BE2C (cell line): Measurements from ENCODE around the gene GPC5.

Source experiments
- DNase-seq: peaks from one replicate; pipeline ENCODE4 v3.0.0-alpha.2; 2020
- H3K27me3 ChIP-seq: fragments of 250-450 bp; sonication (Bioruptor Pico); 2 replicates; pipeline ENCODE4 v1.5.1; 2020; ENCODE audit warnings: mild to moderate bottlenecking
- H3K36me3 ChIP-seq: fragments of 250-450 bp; sonication (Bioruptor Pico); 2 replicates; pipeline ENCODE4 v1.5.1; 2020; ENCODE audit warnings: mild to moderate bottlenecking
- H3K4me1 ChIP-seq: fragments of 250-450 bp; sonication (Bioruptor Pico); 2 replicates; pipeline ENCODE4 v1.5.1; 2020
- H3K4me3 ChIP-seq: 2 replicates; pipeline ENCODE4 v1.5.1; 2011; ENCODE audit warnings: low read depth, low read length
- H3K9me3 ChIP-seq: fragments of 250-450 bp; sonication (Bioruptor Pico); 2 replicates; pipeline ENCODE4 v1.5.1; 2020
- TF ChIP-seq, protein P1 (sequence below): IDR thresholded peaks from 2 replicates; pipeline ENCODE4 v1.5.1; 2012; ENCODE audit warnings: mild to moderate bottlenecking, low read depth, low read length

GPC5 gene

DNA sequence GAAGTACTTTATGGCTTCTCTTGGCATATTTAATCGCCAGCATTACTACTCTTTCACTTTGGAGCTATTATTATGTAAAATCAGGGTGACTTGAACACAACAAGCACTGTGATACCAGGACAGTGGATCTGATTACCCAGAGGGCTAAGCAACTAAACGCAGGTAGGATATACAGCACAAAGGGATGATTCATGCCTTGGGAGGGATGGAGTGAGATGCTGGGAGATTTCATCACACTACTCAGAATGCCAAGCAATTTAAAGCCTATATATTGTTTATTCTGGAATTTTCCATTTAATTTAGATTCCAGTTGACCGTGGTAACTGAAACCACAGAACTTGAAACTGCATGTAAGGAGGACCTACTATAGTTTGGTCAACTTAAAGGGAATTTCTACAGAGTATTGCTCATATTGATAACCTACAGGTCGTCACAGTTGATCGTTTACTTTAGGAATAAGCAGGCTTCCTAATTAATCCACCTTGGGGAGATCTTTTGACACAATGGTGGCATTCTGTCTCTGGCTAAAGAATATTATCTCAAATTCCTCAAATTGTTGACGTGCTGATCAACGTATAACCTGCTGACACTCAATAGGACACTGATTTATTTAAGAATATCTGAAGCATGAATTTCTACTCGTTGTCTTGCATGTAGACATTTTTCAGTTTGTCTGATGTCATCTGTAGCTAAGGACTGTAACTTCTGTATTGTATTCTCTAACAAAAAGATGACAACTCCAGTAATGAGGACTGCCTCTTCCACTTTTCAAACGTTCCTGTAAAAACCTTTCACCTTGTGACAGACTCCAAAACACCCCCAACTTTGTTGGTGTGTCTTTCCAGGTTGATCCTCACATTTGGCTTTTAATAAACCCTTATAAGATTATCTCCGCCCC is 254.2 kb downstream of the GPC5 start:
- no peak for DNase-seq
- Histone ChIP-seq H3K36me3 (no peaks in the 10 kb centered on the region), H3K4me3 (no peak overlapping the region), H3K27me3 (no peaks in the 10 kb centered on the region), H3K9me3 (no peaks in the 10 kb centered on the region), H3K4me1 (0 out of 2 replicates have a peak, but pooled peaks cover under 1% of the 10 kb centered on the region)
- TF ChIP-seq, protein P1, sequence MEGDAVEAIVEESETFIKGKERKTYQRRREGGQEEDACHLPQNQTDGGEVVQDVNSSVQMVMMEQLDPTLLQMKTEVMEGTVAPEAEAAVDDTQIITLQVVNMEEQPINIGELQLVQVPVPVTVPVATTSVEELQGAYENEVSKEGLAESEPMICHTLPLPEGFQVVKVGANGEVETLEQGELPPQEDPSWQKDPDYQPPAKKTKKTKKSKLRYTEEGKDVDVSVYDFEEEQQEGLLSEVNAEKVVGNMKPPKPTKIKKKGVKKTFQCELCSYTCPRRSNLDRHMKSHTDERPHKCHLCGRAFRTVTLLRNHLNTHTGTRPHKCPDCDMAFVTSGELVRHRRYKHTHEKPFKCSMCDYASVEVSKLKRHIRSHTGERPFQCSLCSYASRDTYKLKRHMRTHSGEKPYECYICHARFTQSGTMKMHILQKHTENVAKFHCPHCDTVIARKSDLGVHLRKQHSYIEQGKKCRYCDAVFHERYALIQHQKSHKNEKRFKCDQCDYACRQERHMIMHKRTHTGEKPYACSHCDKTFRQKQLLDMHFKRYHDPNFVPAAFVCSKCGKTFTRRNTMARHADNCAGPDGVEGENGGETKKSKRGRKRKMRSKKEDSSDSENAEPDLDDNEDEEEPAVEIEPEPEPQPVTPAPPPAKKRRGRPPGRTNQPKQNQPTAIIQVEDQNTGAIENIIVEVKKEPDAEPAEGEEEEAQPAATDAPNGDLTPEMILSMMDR, result no peak

DNA sequence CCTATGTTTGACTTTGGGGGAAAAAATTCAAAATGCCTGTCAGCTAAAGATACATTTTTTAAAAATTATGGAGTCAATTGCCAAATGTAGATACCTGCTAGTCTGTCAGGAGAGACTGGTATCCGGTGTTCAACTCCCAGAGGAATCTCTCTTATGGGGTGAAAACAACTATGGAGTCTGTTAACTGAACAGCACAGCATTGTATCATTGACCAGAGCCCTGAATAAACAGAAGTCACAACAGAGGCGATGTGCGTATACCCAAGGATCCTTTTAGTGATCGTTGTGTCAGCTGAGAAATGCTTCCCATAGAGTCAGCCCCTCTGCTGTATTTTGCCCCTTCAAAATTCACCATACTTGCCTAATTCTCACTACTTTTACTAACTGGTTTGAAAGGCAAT is 257.3 kb downstream of the GPC5 start:
- no peak for DNase-seq
- Histone ChIP-seq H3K4me3 (no peak overlapping the region), H3K36me3 (no peaks in the 10 kb centered on the region), H3K27me3 (no peaks in the 10 kb centered on the region), H3K9me3 (no peaks in the 10 kb centered on the region), H3K4me1 (no peaks in the 10 kb centered on the region)
- TF ChIP-seq, protein P1, result no peak

DNA sequence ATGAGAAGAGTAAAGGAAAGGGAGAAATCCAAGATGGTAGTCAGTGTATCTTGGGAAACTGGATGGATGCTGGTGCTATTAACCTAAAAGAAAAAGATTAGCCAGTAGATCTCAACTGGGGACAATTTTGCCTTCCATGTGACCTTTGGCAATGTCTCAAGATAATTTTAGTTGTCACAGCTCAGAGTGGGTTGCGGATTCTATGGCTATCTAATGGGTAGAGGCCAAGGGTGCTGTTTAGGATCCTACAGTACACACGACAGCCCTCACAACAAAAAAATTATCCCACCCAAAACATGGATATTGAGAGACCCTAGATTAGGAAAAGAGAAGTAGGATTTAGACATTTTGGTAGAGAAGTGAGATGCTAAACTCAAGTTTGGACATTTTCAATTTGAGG is 258.9 kb downstream of the GPC5 start:
- no peaks in the 10 kb centered on the region for H3K9me3 ChIP-seq
- no peaks in the 10 kb centered on the region for H3K27me3 ChIP-seq
- no peaks in the 10 kb centered on the region for H3K4me1 ChIP-seq
- no peaks in the 10 kb centered on the region for H3K36me3 ChIP-seq
- no peak for DNase-seq
- H3K4me3 ChIP-seq, result no peak overlapping the region
- TF ChIP-seq, protein P1, result no peak

DNA sequence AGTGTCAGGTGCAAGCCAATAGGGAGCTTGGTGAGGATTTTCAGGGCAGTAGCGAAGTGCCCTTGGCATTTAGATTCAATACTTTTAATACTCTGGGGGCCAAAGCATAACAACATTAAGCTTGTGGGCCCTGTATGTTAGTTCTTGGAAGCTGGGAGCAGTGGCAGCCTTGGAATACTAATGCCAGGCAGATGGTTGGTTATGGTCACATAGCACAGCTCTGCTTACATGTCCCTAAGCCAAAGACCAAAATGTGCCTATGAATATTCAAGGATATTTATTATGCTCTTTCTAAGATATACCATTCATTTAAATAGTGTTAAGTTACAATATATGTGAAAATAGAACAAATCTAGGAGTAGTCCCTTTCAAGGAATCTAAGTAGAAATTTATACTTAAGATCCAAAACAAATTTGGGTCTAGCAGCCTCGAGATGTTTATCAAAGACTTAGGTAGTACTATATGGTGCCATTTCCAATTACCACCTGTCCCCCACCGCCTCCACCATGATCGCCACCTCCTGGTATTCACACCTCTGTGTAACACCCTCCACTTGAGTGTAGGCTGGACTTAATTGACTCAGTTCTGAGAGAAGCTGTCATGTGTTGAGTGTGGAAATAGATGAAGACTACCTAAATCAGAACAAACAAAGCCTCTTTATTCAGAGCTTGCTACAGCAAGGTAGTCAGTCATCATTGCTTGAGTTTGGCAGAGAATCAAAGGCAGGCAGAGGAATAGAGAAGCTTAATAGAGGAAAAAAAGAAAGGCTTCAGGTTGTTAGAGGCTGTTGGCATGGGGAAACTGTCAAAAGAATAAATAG is 261.0 kb downstream of the GPC5 start:
- no peak for DNase-seq

DNA sequence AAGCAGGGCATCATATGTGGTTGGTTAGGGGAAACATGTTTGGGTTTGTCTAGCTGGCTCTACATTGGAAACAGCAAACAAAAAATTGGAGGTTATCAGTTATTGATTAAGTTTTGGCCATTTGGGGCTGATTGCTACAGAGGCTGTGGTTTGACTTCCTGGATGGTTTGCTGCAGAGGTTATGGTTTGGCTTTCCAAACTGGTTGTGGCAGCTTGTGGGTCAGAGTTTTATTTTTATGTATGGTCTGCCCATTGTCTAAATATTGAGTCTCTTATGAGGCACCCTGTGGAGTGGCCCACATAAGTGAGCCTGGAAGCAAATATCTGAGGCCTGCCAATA is 261.6 kb downstream of the GPC5 start:
- Histone ChIP-seq H3K4me1 (no peaks in the 10 kb centered on the region), H3K36me3 (no peaks in the 10 kb centered on the region), H3K9me3 (no peaks in the 10 kb centered on the region), H3K27me3 (no peaks in the 10 kb centered on the region), H3K4me3 (no peak overlapping the region)
- no peak for DNase-seq
- TF ChIP-seq, protein P1, result no peak

More for the DNA sequence above, 261.0 kb downstream of the GPC5 start:
- Histone ChIP-seq H3K36me3 (no peaks in the 10 kb centered on the region), H3K9me3 (no peaks in the 10 kb centered on the region), H3K4me1 (no peaks in the 10 kb centered on the region), H3K27me3 (no peaks in the 10 kb centered on the region), H3K4me3 (no peak overlapping the region)
- TF ChIP-seq, protein P1, result no peak
